KMS-11 (cell line): ENCODE data around the gene MXI1.

Experiments
- H2AFZ ChIP-seq: fragments of 200-600 bp; sonication (generic); 2 replicates; pipeline ENCODE4 v1.6.1; 2016; ENCODE audit warnings: antibody characterized with exemption, mixed run types, low read depth
- H3K27ac ChIP-seq: fragments of 200-600 bp; sonication (generic); 2 replicates; pipeline ENCODE4 v1.6.1; 2016; ENCODE audit warnings: mild to moderate bottlenecking, mixed run types
- H3K27me3 ChIP-seq: fragments of 200-600 bp; sonication (generic); 2 replicates; pipeline ENCODE4 v1.6.1; 2017; ENCODE audit warnings: mild to moderate bottlenecking, low read depth, mixed run types, moderate library complexity; ENCODE audit not compliant: insufficient read depth
- H3K36me3 ChIP-seq: fragments of 200-600 bp; sonication (generic); 2 replicates; pipeline ENCODE4 v1.6.1; 2017; ENCODE audit warnings: mild to moderate bottlenecking, mixed run types; ENCODE audit not compliant: insufficient read depth
- H3K4me1 ChIP-seq: fragments of 200-600 bp; sonication (generic); 2 replicates; pipeline ENCODE4 v1.6.1; 2016; ENCODE audit warnings: mild to moderate bottlenecking, low read depth, mixed run types; ENCODE audit not compliant: poor library complexity, severe bottlenecking
- H3K4me2 ChIP-seq: fragments of 200-600 bp; sonication (generic); 2 replicates; pipeline ENCODE4 v1.7.0; 2016; ENCODE audit warnings: mild to moderate bottlenecking, mixed run types
- H3K4me3 ChIP-seq: fragments of 200-600 bp; sonication (generic); IDR thresholded peaks from 2 replicates; pipeline ENCODE4 v1.6.1; 2017; ENCODE audit warnings: low read depth, low read length, mixed read lengths; ENCODE audit not compliant: insufficient read depth
- H3K79me2 ChIP-seq: fragments of 200-600 bp; sonication (generic); 2 replicates; pipeline ENCODE4 v1.6.1; 2016; ENCODE audit warnings: low read depth, mixed run types; ENCODE audit not compliant: insufficient read depth
- H3K9ac ChIP-seq: fragments of 200-600 bp; sonication (generic); 2 replicates; pipeline ENCODE4 v1.6.1; 2016; ENCODE audit warnings: mild to moderate bottlenecking, mixed run types
- H4K20me1 ChIP-seq: fragments of 200-600 bp; sonication (generic); 2 replicates; pipeline ENCODE4 v1.6.1; 2016; ENCODE audit warnings: mild to moderate bottlenecking, mixed run types; ENCODE audit not compliant: insufficient read depth
- CTCF ChIP-seq: fragments of 200-600 bp; sonication (generic); conservative IDR thresholded peaks from 2 replicates; pipeline ENCODE4 v1.6.1; 2017; ENCODE audit warnings: low read depth, mild to moderate bottlenecking, antibody characterized with exemption, low read length, moderate library complexity, mixed read lengths

Gene MXI1

GRCh38 chr10:110334061-110334656, 126.8 kb downstream of the MXI1 start:
- H3K27me3 ChIP-seq, result no peaks in the 10 kb centered on the region
- H3K4me2 ChIP-seq, result no peak overlapping the region
- H4K20me1 ChIP-seq, result no peaks in the 10 kb centered on the region
- no peak overlapping the region for H2AFZ ChIP-seq
- no peaks in the 10 kb centered on the region for H3K79me2 ChIP-seq
- no peak for TF ChIP-seq CTCF
- no peak overlapping the region for H3K27ac ChIP-seq
- no peaks in the 10 kb centered on the region for H3K36me3 ChIP-seq
- H3K9ac ChIP-seq, result no peak overlapping the region
- peaks cover 3% of the 10 kb centered on the region for H3K4me1 ChIP-seq
- no peak overlapping the region for H3K4me3 ChIP-seq

- H4K20me1 ChIP-seq, result no peaks in the 10 kb centered on the region
- H3K36me3 ChIP-seq, result no peaks in the 10 kb centered on the region
- H3K79me2 ChIP-seq, result no peaks in the 10 kb centered on the region
- no peak for TF ChIP-seq CTCF
- H3K27ac ChIP-seq, result no peak overlapping the region
- no peak overlapping the region for H2AFZ ChIP-seq
- no peaks in the 10 kb centered on the region for H3K27me3 ChIP-seq
- no peak overlapping the region for H3K9ac ChIP-seq
- no peak overlapping the region for H3K4me3 ChIP-seq
- peaks cover 3% of the 10 kb centered on the region for H3K4me1 ChIP-seq
- no peak overlapping the region for H3K4me2 ChIP-seq
Observed at GRCh38 chr10:110335314-110336064, 128.1 kb downstream of the MXI1 start.

- Histone ChIP-seq H3K27me3 (no peaks in the 10 kb centered on the region), H3K4me2 (no peak overlapping the region), H2AFZ (no peak overlapping the region), H3K27ac (no peak overlapping the region), H4K20me1 (no peaks in the 10 kb centered on the region), H3K79me2 (no peaks in the 10 kb centered on the region), H3K9ac (no peak overlapping the region), H3K4me3 (no peak overlapping the region), H3K4me1 (peaks cover 10% of the 10 kb centered on the region), H3K36me3 (no peaks in the 10 kb centered on the region)
- TF ChIP-seq CTCF, result no peak
Observed at GRCh38 chr10:110336111-110336721, 128.8 kb downstream of the MXI1 start.
